ENCODE data around the gene GFER. TPM values are rescaled to one million over a fixed set of nuclear protein-coding genes. Genes with fewer than 3 reads are reported as not detected.

The GFER gene
- total RNA-seq, 1 experiment from 2014 or later, result 58.5 TPM

GRCh38 chr16:1963806-1964505, 20.0 kb upstream of the GFER start (continued):
- TF ChIP-seq, protein P1, sequence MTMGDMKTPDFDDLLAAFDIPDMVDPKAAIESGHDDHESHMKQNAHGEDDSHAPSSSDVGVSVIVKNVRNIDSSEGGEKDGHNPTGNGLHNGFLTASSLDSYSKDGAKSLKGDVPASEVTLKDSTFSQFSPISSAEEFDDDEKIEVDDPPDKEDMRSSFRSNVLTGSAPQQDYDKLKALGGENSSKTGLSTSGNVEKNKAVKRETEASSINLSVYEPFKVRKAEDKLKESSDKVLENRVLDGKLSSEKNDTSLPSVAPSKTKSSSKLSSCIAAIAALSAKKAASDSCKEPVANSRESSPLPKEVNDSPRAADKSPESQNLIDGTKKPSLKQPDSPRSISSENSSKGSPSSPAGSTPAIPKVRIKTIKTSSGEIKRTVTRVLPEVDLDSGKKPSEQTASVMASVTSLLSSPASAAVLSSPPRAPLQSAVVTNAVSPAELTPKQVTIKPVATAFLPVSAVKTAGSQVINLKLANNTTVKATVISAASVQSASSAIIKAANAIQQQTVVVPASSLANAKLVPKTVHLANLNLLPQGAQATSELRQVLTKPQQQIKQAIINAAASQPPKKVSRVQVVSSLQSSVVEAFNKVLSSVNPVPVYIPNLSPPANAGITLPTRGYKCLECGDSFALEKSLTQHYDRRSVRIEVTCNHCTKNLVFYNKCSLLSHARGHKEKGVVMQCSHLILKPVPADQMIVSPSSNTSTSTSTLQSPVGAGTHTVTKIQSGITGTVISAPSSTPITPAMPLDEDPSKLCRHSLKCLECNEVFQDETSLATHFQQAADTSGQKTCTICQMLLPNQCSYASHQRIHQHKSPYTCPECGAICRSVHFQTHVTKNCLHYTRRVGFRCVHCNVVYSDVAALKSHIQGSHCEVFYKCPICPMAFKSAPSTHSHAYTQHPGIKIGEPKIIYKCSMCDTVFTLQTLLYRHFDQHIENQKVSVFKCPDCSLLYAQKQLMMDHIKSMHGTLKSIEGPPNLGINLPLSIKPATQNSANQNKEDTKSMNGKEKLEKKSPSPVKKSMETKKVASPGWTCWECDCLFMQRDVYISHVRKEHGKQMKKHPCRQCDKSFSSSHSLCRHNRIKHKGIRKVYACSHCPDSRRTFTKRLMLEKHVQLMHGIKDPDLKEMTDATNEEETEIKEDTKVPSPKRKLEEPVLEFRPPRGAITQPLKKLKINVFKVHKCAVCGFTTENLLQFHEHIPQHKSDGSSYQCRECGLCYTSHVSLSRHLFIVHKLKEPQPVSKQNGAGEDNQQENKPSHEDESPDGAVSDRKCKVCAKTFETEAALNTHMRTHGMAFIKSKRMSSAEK (CRISPR knock-in tag; IDR thresholded peaks at IDR 0.05; ENCODE audit: borderline replicate concordance), result no peak
- TF ChIP-seq ATF6 (CRISPR knock-in tag; IDR thresholded peaks at IDR 0.05) (no peak), TEAD4 (CRISPR knock-in tag; IDR thresholded peaks at IDR 0.05) (no peak), ZNF263 (CRISPR knock-in tag; IDR thresholded peaks at IDR 0.05; ENCODE audit: low read depth) (no peak), ZNF671 (CRISPR knock-in tag; IDR thresholded peaks at IDR 0.05) (no peak; the same call in 1 of the 2 replicates), GABPB1 (CRISPR knock-in tag; IDR thresholded peaks at IDR 0.05) (no peak), AFF4 (CRISPR knock-in tag; IDR thresholded peaks at IDR 0.05; ENCODE audit: borderline replicate concordance) (no peak), GRHL2 (CRISPR knock-in tag; IDR thresholded peaks at IDR 0.05; ENCODE audit: insufficient replicate concordance, severe bottlenecking) (no peak), ZNF512 (CRISPR knock-in tag; IDR thresholded peaks at IDR 0.05; ENCODE audit: borderline replicate concordance) (no peak), E2F4 (CRISPR knock-in tag; IDR thresholded peaks at IDR 0.05; ENCODE audit: borderline replicate concordance, low read depth) (0 out of 2 replicates have a peak, but pooled peaks have one; percentile 6)
- TF ChIP-seq, protein P2, sequence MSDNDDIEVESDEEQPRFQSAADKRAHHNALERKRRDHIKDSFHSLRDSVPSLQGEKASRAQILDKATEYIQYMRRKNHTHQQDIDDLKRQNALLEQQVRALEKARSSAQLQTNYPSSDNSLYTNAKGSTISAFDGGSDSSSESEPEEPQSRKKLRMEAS (CRISPR knock-in tag; IDR thresholded peaks at IDR 0.05), result no peak
- TF ChIP-seq, protein P3, sequence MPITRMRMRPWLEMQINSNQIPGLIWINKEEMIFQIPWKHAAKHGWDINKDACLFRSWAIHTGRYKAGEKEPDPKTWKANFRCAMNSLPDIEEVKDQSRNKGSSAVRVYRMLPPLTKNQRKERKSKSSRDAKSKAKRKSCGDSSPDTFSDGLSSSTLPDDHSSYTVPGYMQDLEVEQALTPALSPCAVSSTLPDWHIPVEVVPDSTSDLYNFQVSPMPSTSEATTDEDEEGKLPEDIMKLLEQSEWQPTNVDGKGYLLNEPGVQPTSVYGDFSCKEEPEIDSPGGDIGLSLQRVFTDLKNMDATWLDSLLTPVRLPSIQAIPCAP (CRISPR knock-in tag; IDR thresholded peaks at IDR 0.05), result no peak
- TF ChIP-seq, protein P4, sequence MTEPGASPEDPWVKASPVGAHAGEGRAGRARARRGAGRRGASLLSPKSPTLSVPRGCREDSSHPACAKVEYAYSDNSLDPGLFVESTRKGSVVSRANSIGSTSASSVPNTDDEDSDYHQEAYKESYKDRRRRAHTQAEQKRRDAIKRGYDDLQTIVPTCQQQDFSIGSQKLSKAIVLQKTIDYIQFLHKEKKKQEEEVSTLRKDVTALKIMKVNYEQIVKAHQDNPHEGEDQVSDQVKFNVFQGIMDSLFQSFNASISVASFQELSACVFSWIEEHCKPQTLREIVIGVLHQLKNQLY (CRISPR knock-in tag; IDR thresholded peaks at IDR 0.05), result no peak
